GM23248 (cell line): ENCODE data around the gene EHD4.

Experiments used
- EZH2 ChIP-seq: fragments of 200-600 bp; sonication (generic); IDR thresholded peaks from 2 replicates; pipeline ENCODE4 v1.6.1; 2018; ENCODE audit warnings: antibody characterized with exemption, mild to moderate bottlenecking; ENCODE audit not compliant: insufficient read depth, poor library complexity, severe bottlenecking
- EZH2phosphoT487 ChIP-seq: fragments of 200-600 bp; sonication (generic); IDR thresholded peaks from 2 replicates; pipeline ENCODE4 v1.6.1; 2018; ENCODE audit warnings: antibody characterized with exemption, moderate library complexity, mild to moderate bottlenecking, low read depth; ENCODE audit not compliant: insufficient read depth

GRCh38 chr15:41987925-41988275, 15.5 kb upstream of the EHD4 start:
- TF ChIP-seq EZH2, result no peak
- TF ChIP-seq EZH2phosphoT487, result no peak
